Activated naive CD8-positive, alpha-beta T cell treated with anti-CD3 and anti-CD28 coated beads, Interleukin-2, amount 50 U/mL, for 16 hours (primary cell): ENCODE results near the gene GFOD1.
"Not testable (repeated sequence)": the region's sequence is repeated elsewhere in the genome, so short reads cannot be mapped to it uniquely, and the experiment has no call there.

Experiments used
- DNase-seq: peaks from one replicate; pipeline ENCODE4 v3.0.0-alpha.2; 2020; ENCODE audit warnings: low read depth, low spot score

GFOD1 gene

DNA sequence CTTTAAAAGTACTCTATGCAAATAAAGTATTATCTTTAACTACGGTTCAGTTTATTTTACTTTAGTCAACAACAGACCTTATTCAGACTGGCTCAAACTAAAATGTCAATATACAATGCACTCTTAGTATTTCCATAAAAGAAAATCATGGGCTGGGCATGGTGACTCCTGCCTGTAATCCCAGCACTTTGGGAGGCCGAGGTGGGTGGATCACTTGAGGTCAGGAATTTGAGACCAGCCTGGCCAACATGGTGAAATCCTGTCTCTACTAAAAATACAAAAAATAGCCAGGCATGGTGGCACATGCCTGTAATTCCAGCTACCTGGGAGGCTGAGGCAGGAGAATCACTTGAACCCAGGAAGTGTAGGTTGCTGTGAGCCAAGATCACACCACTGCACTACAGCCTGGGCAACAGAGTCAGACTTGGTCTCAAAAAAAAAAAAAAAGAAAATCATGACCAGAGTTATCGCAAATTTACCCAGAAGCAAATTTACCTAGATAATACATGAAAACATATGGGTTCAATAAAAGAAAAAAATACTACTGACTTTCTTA lies 161.3 kb downstream of the GFOD1 start:
- not testable (repeated sequence) for DNase-seq

DNA sequence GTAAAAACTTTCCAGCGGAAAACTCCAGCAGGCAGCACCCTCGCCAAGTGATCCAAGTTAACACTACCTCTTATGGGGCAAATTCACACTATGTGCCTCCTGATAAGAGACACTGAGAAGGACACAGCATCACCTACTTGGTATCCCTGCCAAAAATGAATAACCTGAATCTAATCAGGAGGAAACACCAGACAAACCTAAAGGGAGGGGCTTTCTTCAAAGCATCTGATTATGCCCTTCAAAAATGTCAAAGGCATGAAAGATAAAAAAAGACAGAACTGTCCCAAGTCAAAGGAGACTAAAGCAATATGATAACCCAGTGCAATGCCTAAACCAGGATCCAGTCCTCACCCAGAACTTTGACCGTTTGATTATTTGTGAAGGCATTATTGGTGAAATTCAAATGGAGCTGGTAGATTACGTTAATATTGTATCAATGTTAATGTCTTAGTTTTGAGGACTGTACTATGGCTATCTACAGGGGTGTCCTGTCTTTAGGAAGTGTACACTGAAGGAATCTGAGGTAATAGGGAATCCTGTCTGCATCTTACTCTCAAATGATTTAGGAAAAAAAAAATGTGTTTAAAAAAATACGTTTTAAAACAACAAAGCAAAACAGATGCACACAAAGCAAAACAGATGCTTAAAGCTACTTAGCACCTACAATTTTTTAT lies 167.4 kb downstream of the GFOD1 start:
- no peak for DNase-seq

DNA sequence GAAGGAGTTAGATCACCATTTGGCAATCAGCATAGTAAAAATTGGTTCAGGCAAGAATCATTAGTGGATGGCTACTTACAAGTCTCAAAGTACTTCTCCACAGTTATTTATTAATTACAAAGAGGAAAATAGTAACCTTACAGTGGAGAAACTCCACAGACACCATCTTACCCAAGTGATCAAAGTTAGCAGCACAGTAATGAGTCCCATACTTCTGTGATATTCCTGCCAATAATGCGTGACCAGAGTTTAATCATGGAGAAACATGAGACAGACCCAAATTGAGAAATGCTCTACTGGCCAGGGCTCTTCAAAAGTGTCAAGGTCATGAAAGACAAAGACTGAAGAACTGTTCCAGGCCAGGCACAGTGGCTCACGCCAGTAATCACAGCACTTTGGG lies 168.6 kb downstream of the GFOD1 start:
- no peak for DNase-seq

DNA sequence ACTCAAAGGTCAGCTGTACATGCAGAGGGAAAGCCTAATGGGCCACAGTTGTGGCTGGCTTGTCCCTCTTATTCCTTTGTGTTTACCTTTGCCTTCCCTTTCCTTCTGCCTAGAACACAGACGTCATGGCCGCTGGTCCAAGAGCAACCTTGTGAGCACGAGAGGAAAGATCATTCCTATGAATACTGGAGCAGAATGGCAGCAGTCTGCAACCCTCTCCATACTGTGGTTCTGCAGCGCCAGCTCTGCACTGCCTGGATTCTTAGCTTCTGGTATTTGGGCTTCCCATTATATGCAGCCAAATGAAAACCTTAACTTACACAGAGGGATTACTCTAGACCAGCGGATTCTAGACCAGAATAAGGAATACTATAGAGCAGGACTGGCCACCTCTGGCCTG lies 171.5 kb downstream of the GFOD1 start:
- no peak for DNase-seq

DNA sequence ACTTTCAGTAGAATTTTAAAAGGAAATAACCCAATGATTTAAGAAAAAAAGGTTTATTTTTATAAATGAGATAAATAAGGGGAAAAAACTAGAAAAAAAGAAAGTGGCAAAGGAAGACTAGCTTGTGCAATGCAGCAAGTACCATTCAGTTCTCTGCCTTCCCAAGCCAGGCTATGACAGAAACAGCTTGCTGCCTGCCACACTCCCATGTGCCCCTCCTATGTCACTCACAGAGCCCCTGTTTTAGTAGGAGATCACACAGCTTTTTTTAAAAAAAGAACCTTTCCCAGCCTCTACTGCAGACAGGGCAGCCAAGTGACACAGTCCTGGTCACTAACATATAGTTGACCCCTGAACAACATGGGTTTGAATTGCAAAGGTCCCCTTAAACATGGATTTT lies 172.6 kb downstream of the GFOD1 start:
- DNase-seq = no peak

DNA sequence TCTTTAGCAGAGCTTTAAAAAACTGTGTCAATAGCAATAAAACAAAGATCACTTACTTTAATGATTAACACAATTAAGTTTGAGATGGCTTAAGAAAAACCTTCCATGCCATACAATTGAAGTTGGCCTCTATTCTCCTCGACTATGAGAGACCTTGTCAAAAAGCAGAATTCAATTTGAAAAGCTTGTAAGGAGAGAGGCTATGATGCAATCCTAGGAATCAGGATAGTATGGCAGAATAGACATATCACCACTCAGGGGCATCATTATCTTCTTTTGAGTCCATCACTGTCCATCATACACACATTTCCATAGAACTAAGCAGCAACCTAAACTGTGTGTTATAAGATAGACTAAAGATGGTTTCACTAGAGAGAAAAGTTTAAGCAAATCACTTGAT lies 176.2 kb downstream of the GFOD1 start:
- no peak for DNase-seq

DNA sequence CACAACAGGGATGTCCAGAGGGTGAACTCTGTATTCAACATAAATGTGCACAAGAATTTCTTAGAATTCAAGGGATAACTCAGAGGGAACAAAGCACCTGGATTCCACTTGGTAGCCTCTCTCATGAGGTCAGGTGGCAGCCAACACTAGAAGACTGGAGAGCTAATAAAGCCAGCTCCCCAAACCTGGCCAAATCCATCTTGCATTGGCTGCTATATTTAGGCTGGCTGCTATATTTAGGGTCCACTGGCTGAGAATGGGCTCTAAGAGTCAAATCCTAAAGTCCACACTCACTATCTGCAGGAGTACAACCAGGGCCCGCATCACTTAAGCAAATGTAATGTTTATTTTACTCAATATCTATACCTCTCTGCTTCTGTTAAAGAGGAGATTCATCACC lies 179.1 kb downstream of the GFOD1 start:
- no peak for DNase-seq
